HEK293T (cell line): ENCODE data around the gene PAPOLG.

Experiments
- BHLHE40 ChIP-seq: fragments of 450-650 bp; IDR thresholded peaks from 2 replicates; pipeline ENCODE4 v1.6.1; 2016; ENCODE audit warnings: mild to moderate bottlenecking, moderate library complexity, borderline replicate concordance
- FOXA1 ChIP-seq: fragments of 450-650 bp; IDR thresholded peaks from 2 replicates; pipeline ENCODE4 v1.6.1; 2016; ENCODE audit warnings: mild to moderate bottlenecking
- FOXM1 ChIP-seq: fragments of 450-650 bp; IDR thresholded peaks from 2 replicates; pipeline ENCODE4 v1.6.1; 2017; ENCODE audit warnings: mild to moderate bottlenecking, borderline replicate concordance
- SP1 ChIP-seq: fragments of 450-650 bp; IDR thresholded peaks from 2 replicates; pipeline ENCODE4 v1.6.1; 2017
- SUZ12 ChIP-seq: fragments of 450-650 bp; IDR thresholded peaks from 2 replicates; pipeline ENCODE4 v1.6.1; 2016; ENCODE audit warnings: mild to moderate bottlenecking

GRCh38 chr2:60796573-60797509 is 40.8 kb downstream of the PAPOLG start:
- no peak for TF ChIP-seq BHLHE40
- TF ChIP-seq SUZ12: no peak
- TF ChIP-seq FOXA1: no peak
- no peak for TF ChIP-seq SP1
- TF ChIP-seq FOXM1: no peak
